ENCODE measurements around the gene LRRC4C.

- no peak for TF ChIP-seq POLR2A (IDR thresholded peaks at IDR 0.05)
- TF ChIP-seq CTCF (IDR thresholded peaks at IDR 0.05), result no peak
Observed at GRCh38 chr11:41392596-41392995, 66.9 kb downstream of the LRRC4C start.
